Endothelial cell of umbilical vein (primary cell): Measurements from ENCODE around the gene ALX3.

Experiments
- CTCF ChIP-seq, 2 donors: IDR thresholded peaks; 1 replicate in 1 of 2; 2 replicates in 1 of 2; pipeline ENCODE4 v1.5.1; 2011; ENCODE audit warnings: low read length in 2 of 2, mild to moderate bottlenecking in 2 of 2, moderate library complexity in 2 of 2, control low read depth in 1 of 2, inconsistent platforms in 1 of 2, low read depth in 1 of 2; ENCODE audit not compliant: insufficient read depth in 1 of 2; ENCODE audit errors: extremely low read depth in 1 of 2
- EZH2 ChIP-seq: IDR thresholded peaks from 2 replicates; pipeline ENCODE4 v1.6.1; 2012; ENCODE audit warnings: borderline replicate concordance, low read depth, mild to moderate bottlenecking, moderate library complexity, low read length, inconsistent platforms; ENCODE audit not compliant: severe bottlenecking
- FOS ChIP-seq: IDR thresholded peaks from 2 replicates; pipeline ENCODE4 v1.6.1; 2011; ENCODE audit warnings: mild to moderate bottlenecking, low read length, moderate library complexity, borderline replicate concordance; ENCODE audit not compliant: insufficient read depth
- GATA2 ChIP-seq: IDR thresholded peaks from 2 replicates; pipeline ENCODE4 v1.7.0; 2011; ENCODE audit warnings: low read depth, mild to moderate bottlenecking, moderate library complexity, mixed read lengths, low read length; ENCODE audit not compliant: insufficient read length, insufficient read depth
- JUN ChIP-seq: IDR thresholded peaks from 2 replicates; pipeline ENCODE4 v1.6.1; 2011; ENCODE audit warnings: borderline replicate concordance, low read depth; ENCODE audit not compliant: insufficient read length, insufficient read depth
- MAX ChIP-seq: IDR thresholded peaks from 2 replicates; pipeline ENCODE4 v1.6.1; 2011; ENCODE audit not compliant: insufficient read depth, insufficient read length
- MYC ChIP-seq: IDR thresholded peaks from one replicate; pipeline ENCODE4 v1.6.1; 2011; ENCODE audit warnings: mild to moderate bottlenecking, low read depth, low read length
- POLR2A ChIP-seq: IDR thresholded peaks from 2 replicates; pipeline ENCODE4 v1.6.1; 2012; ENCODE audit warnings: low read depth, mild to moderate bottlenecking, control low read depth, low read length
- POLR2AphosphoS5 ChIP-seq: IDR thresholded peaks from 2 replicates; pipeline ENCODE4 v1.6.1; 2012; ENCODE audit warnings: low read depth, mild to moderate bottlenecking, control low read depth, low read length, moderate library complexity; ENCODE audit not compliant: insufficient read depth

- TF ChIP-seq POLR2A (no peak), CTCF (IDR thresholded peaks at IDR 0.05; ENCODE audit: extremely low read depth in 1 of 2, insufficient read depth in 1 of 2, low read depth in 1 of 2, low read length in 2 of 2) (no peak), FOS (no peak), POLR2AphosphoS5 (no peak), MAX (no peak), MYC (no peak), EZH2 (no peak), JUN (no peak), GATA2 (no peak)
Measured at GRCh38 chr1:110038271-110038670, 32.2 kb downstream of the ALX3 start.
